Astrocyte (in vitro differentiated cells and primary cell): ENCODE data around the gene ABCB8. TPM values are rescaled to one million over a fixed set of nuclear protein-coding genes. Genes with fewer than 3 reads are reported as not detected.

Experiments used
- DNase-seq: peaks from one replicate; pipeline ENCODE4 v3.0.0-alpha.2; 2010; ENCODE audit warnings: low read depth
- FAIRE-seq: peaks from 2 replicates; lab custom pipeline; 2011; peaks lifted over from hg19 to GRCh38; lab: Jason Lieb, UNC
- H2AFZ ChIP-seq: 2 replicates; pipeline ENCODE4 v1.6.0; 2012; ENCODE audit warnings: low read depth, low read length, inconsistent platforms
- H3K27ac ChIP-seq: 2 replicates; pipeline ENCODE4 v1.5.1; 2011; ENCODE audit warnings: low read depth, low read length, inconsistent platforms
- H3K27me3 ChIP-seq: 2 replicates; pipeline ENCODE4 v1.6.0; 2011; ENCODE audit warnings: low read length, inconsistent platforms; ENCODE audit not compliant: insufficient read depth
- H3K36me3 ChIP-seq: 2 replicates; pipeline ENCODE4 v1.5.1; 2011; ENCODE audit warnings: low read length, inconsistent platforms; ENCODE audit not compliant: insufficient read depth
- H3K4me1 ChIP-seq: 2 replicates; pipeline ENCODE4 v1.5.1; 2011; ENCODE audit warnings: low read length, inconsistent platforms; ENCODE audit not compliant: insufficient read depth
- H3K4me2 ChIP-seq: 2 replicates; pipeline ENCODE4 v1.6.0; 2012; ENCODE audit warnings: low read length, inconsistent platforms
- H3K4me3 ChIP-seq: 2 replicates; pipeline ENCODE4 v1.5.1; 2011; ENCODE audit warnings: low read depth, mild to moderate bottlenecking, low read length, inconsistent platforms; ENCODE audit not compliant: insufficient read depth
- H3K79me2 ChIP-seq: 2 replicates; pipeline ENCODE4 v1.6.0; 2012; ENCODE audit warnings: mild to moderate bottlenecking, low read length, inconsistent platforms; ENCODE audit not compliant: insufficient read depth
- H3K9ac ChIP-seq: 2 replicates; pipeline ENCODE4 v1.6.0; 2012; ENCODE audit warnings: mild to moderate bottlenecking, low read length, inconsistent platforms
- H3K9me3 ChIP-seq: 2 replicates; pipeline ENCODE4 v1.5.1; 2012; ENCODE audit warnings: low read depth, mild to moderate bottlenecking, low read length, inconsistent platforms; ENCODE audit not compliant: insufficient read depth
- H4K20me1 ChIP-seq: 2 replicates; pipeline ENCODE4 v1.6.0; 2012; ENCODE audit warnings: low read length, inconsistent platforms; ENCODE audit not compliant: insufficient read depth
- H3K27ac Mint-ChIP-seq: one replicate; pipeline ENCODE4 v1.8.0; 2021; ENCODE audit warnings: mild to moderate bottlenecking, mixed read lengths; ENCODE audit not compliant: unreplicated experiment
- H3K27me3 Mint-ChIP-seq: one replicate; pipeline ENCODE4 v1.8.0; 2021; ENCODE audit warnings: low read depth, mixed read lengths; ENCODE audit not compliant: unreplicated experiment
- H3K36me3 Mint-ChIP-seq: one replicate; pipeline ENCODE4 v1.8.0; 2021; ENCODE audit warnings: low read depth, mixed read lengths; ENCODE audit not compliant: unreplicated experiment
- H3K4me1 Mint-ChIP-seq: one replicate; pipeline ENCODE4 v1.8.0; 2021; ENCODE audit warnings: low read depth, mixed read lengths; ENCODE audit not compliant: unreplicated experiment
- H3K4me3 Mint-ChIP-seq: one replicate; pipeline ENCODE4 v1.8.0; 2021; ENCODE audit warnings: mild to moderate bottlenecking, moderate library complexity, mixed read lengths; ENCODE audit not compliant: unreplicated experiment
- H3K9me3 Mint-ChIP-seq: one replicate; pipeline ENCODE4 v1.8.0; 2021; ENCODE audit warnings: mild to moderate bottlenecking, mixed read lengths; ENCODE audit not compliant: unreplicated experiment
- EZH2 ChIP-seq: IDR thresholded peaks from 2 replicates; pipeline ENCODE4 v1.6.1; 2012; ENCODE audit warnings: mild to moderate bottlenecking, low read length, inconsistent platforms; ENCODE audit not compliant: insufficient read depth
- total RNA-seq: library from RNA; stranded (reverse); gene quantifications from 2 replicates; pipeline ENCODE4 v1.2.1, GENCODE V29; 2021
- TF ChIP-seq, protein P1 (sequence below): IDR thresholded peaks from 2 replicates; pipeline ENCODE4 v1.5.1; 2011; ENCODE audit warnings: low read depth, mild to moderate bottlenecking, inconsistent platforms, low read length, moderate library complexity; ENCODE audit not compliant: insufficient read depth

ABCB8 gene
- total RNA-seq, 1 donor from 2014 or later, result 53.3 TPM

DNA sequence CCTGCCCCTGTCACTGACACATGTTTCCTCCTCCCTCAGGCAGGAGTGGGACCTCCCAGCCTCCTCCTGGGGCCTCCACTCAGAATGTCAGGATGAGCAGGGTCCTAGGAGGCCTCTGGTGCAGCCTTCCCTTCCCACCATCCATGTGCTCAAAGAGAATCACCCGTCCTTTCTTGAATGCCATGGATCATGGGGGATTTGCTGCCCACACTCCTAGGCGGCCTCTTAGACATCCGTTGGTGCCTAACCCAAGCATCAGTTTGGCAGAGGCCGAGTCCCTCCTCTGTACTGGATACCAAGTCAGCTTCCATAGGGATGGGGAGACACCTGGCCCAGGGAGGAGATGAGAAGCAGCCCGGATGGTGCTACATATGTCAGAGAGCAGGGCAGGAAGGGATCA, 30.4 kb upstream of the ABCB8 start:
- no peaks in the 10 kb centered on the region for H3K36me3 ChIP-seq
- no peak overlapping the region for H3K4me3 ChIP-seq
- H4K20me1 ChIP-seq, result no peaks in the 10 kb centered on the region
- Mint-ChIP-seq H3K9me3 (no peaks in the 10 kb centered on the region), H3K4me3 (no peak overlapping the region), H3K36me3 (no peaks in the 10 kb centered on the region), H3K27ac (no peak overlapping the region), H3K4me1 (no peaks in the 10 kb centered on the region), H3K27me3 (peaks cover 12% of the 10 kb centered on the region)
- no peak overlapping the region for H3K27ac ChIP-seq
- no peak overlapping the region for H2AFZ ChIP-seq
- TF ChIP-seq, protein P1, sequence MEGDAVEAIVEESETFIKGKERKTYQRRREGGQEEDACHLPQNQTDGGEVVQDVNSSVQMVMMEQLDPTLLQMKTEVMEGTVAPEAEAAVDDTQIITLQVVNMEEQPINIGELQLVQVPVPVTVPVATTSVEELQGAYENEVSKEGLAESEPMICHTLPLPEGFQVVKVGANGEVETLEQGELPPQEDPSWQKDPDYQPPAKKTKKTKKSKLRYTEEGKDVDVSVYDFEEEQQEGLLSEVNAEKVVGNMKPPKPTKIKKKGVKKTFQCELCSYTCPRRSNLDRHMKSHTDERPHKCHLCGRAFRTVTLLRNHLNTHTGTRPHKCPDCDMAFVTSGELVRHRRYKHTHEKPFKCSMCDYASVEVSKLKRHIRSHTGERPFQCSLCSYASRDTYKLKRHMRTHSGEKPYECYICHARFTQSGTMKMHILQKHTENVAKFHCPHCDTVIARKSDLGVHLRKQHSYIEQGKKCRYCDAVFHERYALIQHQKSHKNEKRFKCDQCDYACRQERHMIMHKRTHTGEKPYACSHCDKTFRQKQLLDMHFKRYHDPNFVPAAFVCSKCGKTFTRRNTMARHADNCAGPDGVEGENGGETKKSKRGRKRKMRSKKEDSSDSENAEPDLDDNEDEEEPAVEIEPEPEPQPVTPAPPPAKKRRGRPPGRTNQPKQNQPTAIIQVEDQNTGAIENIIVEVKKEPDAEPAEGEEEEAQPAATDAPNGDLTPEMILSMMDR, result no peak
- TF ChIP-seq EZH2, result no peak
- no peak overlapping the region for H3K9ac ChIP-seq
- peaks cover 2% of the 10 kb centered on the region for H3K27me3 ChIP-seq
- H3K4me1 ChIP-seq, result no peaks in the 10 kb centered on the region
- no peaks in the 10 kb centered on the region for H3K79me2 ChIP-seq
- H3K9me3 ChIP-seq, result no peaks in the 10 kb centered on the region
- DNase-seq (no peak), FAIRE-seq (no peak)
- no peak overlapping the region for H3K4me2 ChIP-seq

DNA sequence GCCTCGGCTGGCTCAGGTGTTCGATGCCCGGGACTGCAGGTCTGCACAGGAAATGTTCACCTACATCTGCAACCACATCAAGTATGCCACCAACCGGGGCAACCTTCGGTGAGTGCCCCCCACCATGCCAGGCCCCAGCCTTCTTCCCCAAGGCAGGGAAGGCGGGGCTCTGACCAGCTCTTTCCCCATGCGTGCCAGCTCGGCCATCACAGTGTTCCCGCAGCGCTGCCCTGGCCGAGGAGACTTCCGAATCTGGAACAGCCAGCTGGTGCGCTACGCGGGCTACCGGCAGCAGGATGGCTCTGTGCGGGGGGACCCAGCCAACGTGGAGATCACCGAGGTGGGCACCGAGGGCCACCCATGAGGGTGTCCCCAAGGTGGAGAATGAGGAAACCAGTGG, 29.9 kb upstream of the ABCB8 start:
- Mint-ChIP-seq H3K27ac (no peak overlapping the region), H3K27me3 (peaks cover 13% of the 10 kb centered on the region), H3K4me1 (no peaks in the 10 kb centered on the region), H3K36me3 (no peaks in the 10 kb centered on the region), H3K9me3 (no peaks in the 10 kb centered on the region), H3K4me3 (no peak overlapping the region)
- no peak overlapping the region for H2AFZ ChIP-seq
- H3K79me2 ChIP-seq, result no peaks in the 10 kb centered on the region
- H3K27me3 ChIP-seq, result peaks cover 3% of the 10 kb centered on the region
- no peak for FAIRE-seq
- H3K36me3 ChIP-seq, result no peaks in the 10 kb centered on the region
- no peaks in the 10 kb centered on the region for H3K9me3 ChIP-seq
- no peak overlapping the region for H3K4me3 ChIP-seq
- no peaks in the 10 kb centered on the region for H3K4me1 ChIP-seq
- no peaks in the 10 kb centered on the region for H4K20me1 ChIP-seq
- DNase-seq, result no peak
- TF ChIP-seq EZH2, result no peak
- TF ChIP-seq, protein P1, result no peak
- H3K4me2 ChIP-seq, result no peak overlapping the region
- H3K9ac ChIP-seq, result no peak overlapping the region
- H3K27ac ChIP-seq, result no peak overlapping the region

DNA sequence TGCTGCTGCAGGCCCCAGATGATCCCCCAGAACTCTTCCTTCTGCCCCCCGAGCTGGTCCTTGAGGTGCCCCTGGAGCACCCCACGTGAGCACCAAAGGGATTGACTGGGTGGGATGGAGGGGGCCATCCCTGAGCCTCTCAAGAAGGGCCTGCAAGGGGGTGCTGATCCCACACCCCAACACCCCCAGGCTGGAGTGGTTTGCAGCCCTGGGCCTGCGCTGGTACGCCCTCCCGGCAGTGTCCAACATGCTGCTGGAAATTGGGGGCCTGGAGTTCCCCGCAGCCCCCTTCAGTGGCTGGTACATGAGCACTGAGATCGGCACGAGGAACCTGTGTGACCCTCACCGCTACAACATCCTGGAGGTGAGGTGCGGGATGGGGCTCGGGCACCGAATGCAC, 29.2 kb upstream of the ABCB8 start:
- Histone ChIP-seq H3K27me3 (peaks cover 4% of the 10 kb centered on the region), H3K9me3 (no peaks in the 10 kb centered on the region), H3K4me3 (no peak overlapping the region), H3K4me2 (no peak overlapping the region), H3K36me3 (no peaks in the 10 kb centered on the region), H2AFZ (no peak overlapping the region), H3K79me2 (no peaks in the 10 kb centered on the region), H3K4me1 (no peaks in the 10 kb centered on the region), H4K20me1 (no peaks in the 10 kb centered on the region), H3K9ac (no peak overlapping the region), H3K27ac (no peak overlapping the region)
- TF ChIP-seq EZH2, result no peak
- TF ChIP-seq, protein P1, result no peak
- no peak for DNase-seq
- FAIRE-seq, result no peak
- no peak overlapping the region for H3K27ac Mint-ChIP-seq
- H3K9me3 Mint-ChIP-seq, result no peaks in the 10 kb centered on the region
- H3K27me3 Mint-ChIP-seq, result peaks cover 17% of the 10 kb centered on the region
- H3K4me3 Mint-ChIP-seq, result no peak overlapping the region
- no peaks in the 10 kb centered on the region for H3K36me3 Mint-ChIP-seq
- H3K4me1 Mint-ChIP-seq, result no peaks in the 10 kb centered on the region
